HG02870 (cell line): ENCODE measurements around the gene GALNT15.

ENCODE experiments used
- ATAC-seq: cut with Tn5 transposase; IDR thresholded peaks from one replicate; pipeline ENCODE4 v1.9.1; 2021; ENCODE audit warnings: mild to moderate bottlenecking, moderate library complexity; ENCODE audit not compliant: unreplicated experiment

Gene GALNT15, protein sequence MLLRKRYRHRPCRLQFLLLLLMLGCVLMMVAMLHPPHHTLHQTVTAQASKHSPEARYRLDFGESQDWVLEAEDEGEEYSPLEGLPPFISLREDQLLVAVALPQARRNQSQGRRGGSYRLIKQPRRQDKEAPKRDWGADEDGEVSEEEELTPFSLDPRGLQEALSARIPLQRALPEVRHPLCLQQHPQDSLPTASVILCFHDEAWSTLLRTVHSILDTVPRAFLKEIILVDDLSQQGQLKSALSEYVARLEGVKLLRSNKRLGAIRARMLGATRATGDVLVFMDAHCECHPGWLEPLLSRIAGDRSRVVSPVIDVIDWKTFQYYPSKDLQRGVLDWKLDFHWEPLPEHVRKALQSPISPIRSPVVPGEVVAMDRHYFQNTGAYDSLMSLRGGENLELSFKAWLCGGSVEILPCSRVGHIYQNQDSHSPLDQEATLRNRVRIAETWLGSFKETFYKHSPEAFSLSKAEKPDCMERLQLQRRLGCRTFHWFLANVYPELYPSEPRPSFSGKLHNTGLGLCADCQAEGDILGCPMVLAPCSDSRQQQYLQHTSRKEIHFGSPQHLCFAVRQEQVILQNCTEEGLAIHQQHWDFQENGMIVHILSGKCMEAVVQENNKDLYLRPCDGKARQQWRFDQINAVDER

DNA sequence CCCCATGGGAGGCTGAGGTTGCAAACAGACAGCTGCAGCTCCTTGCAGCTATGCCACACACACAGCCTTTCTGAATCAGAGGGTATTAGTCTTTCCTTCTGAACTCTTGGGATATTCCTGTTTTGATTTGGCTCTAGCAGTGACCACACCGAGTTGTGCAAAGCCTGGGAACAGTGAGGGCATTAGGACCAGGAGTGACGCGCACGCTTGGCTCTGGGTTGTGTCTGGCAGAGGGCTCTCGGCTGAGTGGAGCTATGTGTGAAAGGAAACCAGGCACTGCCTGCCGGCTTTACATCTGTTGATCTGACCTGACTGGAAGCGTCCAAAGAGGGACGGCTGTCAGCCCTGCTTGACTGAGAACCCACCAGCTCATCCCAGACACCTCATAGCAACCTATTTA is at the start of gene GALNT15:
Gene GALNT15, plus strand, starts transcription at position 292 of the 400 bp plus-strand sequence. CDS start 472 bp downstream, outside the sequence.
- no peak for ATAC-seq

DNA sequence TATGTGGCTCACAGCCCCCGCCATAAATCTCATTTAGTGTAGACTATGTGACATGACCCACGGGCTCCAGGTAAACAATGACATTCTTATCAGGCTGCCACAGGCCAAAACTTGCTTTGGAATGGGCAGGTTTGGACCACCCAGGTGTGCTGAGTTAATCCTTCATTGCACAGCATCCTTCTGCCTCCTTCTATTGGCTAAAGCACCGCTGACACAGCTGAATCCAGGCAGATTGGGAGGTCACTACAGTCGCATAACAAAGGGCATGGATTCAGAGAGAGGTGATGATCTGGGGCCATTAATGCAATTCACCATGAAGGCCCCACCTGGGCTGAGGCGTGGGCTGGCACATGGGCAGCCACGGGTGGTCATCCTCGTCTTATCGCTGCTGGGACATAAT is 47.8 kb upstream of the GALNT15 start:
- no peak for ATAC-seq

DNA sequence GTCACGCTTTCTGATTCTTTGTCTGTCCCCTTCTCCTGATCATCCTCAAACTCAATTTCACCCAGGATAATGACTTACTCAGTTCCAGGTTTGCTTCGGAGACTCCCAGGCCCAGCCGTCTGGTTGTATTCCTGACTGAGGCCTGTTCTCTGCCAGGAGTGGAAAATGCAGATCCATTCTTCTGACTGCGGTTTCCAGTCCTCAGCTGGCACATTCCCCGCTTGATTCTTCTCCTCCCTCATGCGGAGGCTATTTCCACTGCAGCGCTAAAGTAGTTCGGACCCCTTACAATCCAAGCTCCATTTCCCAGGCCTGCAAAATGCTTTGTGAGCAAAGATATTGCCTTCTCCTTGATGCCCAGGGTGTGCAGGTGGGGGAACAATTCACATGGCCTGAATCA is 47.2 kb upstream of the GALNT15 start:
- ATAC-seq, result no peak

DNA sequence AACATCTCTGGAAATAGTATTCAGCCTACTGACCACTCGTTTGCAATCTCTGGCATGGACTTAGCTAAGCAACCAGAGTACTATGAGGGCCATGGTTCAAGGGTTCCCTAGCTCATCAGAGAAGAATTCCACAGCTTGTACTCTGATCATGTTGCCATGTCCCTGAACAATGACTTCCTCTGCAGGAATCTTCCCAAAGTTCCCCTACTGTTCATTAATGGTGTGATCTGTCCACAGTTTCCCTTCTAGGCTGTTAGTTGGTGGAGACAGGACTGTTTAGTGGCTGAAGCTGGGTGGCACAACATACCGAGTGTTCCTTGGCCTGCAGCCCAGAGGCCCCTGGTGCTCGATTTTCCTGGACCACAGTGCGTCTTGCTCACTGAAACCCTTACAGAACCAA is 44.4 kb upstream of the GALNT15 start:
- no peak for ATAC-seq

DNA sequence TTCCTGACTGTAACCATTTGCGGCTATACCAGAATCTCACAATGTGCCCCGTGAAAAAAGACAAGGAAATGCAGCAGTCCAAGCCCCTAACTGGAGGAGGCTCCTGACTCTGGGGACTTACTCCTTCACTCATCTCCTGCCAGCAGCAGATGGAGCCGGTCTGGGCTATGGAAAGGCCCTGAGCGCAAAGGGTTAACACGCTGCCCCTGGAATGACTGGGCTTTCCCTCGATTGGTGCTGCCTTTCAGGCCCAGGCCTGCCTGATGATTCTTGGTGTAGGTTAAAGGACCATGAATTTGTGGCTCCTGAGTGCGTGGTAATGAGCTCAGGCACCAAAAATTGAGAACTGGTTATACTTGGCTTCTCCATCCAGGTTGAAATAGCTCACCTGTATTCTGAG is 42.3 kb upstream of the GALNT15 start:
- no peak for ATAC-seq

DNA sequence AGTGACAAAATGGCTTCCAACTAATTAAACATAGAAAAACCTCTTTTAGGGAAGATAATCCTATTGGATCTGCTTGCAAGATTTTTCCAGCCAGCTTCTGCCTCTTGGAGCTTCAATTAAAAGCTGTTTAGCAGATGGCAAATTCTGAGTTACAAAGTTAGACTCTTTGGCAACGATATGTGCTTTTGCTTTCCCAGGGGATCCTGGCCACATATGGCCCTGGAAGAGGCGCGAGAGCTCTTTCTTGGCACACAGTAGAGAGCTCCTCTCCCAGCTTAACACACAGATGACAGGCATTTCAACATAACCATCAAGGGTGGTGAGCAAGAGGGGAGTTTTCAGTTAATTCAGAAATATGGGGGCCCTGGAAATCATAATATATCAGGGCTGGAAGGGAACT is 41.6 kb upstream of the GALNT15 start:
- ATAC-seq, result no peak

DNA sequence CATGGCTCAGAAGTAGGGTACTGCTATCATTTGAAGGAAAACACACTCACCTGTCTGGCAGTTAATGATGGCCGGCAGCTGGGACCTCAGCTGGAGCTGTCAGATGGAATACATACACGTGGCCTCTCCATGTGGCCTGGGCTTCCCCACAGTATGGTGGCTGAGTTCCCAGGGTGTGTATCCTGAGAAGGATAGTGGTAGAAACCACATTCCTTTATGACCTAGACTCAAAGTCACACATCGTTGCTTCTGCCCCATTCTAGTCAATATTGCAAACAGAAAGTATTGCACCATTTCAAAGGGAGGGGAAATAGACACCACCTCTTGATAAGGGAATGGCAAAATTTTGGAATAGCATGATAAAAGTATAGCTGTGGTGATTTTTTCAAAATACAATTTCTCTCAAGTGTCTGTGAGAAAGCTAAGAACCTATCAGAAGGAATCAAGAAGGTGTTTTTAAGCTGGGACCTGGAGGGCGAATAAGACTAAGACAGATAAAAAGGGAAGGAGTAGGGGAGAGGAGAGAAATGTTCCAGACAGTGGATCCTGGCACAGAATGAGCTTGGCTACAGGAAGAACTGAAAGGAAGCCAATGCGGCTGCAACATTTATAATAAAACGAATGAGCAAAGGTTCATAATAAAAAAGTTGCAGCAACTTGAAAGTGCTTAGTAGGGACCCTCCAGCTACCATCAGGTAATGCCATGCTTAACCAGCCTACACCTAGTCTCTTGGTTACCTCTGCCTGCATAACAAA is 40.1 kb upstream of the GALNT15 start:
- ATAC-seq, result no peak

DNA sequence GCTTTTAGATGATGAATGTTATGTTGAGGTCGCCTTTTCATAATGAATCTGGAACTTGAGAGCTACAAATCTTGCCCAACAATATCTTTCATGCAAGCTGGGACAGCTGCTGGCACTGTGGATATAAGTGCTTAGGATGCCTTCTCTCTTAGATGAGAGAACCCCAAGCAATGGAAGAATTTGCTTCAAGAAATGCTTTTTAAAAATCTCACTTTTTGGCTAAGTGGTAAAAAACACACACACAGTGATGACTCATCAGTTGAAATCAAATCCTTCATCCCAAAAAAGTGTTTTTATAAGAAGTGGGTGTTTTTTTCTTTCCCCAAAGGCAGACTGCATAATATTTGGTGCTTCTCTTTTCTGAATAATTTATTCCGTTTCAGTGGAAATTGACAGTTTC is 38.4 kb upstream of the GALNT15 start:
- no peak for ATAC-seq

DNA sequence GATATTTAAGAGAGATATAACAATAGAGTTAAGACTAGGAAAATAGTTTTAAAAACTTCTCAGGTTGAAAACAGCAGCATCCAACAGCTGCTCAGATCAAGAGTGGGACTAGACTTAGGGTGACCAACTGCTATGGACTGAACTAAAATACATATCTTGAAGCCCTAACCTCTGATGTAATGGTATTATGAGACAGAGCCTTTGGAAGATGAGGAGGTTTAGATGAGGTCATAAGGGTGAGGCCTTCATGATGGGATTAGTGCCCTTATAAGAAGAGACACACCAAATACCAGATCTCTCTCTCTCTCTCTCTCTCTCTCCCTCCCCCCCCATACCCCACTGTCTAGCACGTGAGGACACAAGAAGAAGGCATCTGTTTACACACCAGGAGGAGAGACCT is 37.4 kb upstream of the GALNT15 start:
- ATAC-seq, result no peak

DNA sequence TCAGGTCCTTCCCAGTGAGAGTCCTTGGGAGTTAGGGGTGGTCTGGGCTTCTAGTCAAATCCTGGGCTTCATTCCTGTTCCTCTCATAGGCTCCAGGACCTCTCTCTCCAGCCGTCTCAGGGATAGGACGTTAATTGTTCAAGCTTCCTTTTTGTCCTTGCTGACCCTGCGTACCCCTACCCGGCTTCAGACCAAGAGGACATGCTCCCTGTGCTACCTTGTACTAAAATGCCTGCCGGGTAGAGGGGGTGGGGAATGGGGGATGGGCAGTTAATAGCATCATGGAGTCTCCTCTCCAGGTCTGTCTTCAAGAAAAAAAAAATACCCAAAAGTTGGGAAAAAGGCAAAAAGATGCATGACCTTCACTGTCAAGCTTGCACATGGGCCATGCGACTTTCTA is 36.5 kb upstream of the GALNT15 start:
- no peak for ATAC-seq

DNA sequence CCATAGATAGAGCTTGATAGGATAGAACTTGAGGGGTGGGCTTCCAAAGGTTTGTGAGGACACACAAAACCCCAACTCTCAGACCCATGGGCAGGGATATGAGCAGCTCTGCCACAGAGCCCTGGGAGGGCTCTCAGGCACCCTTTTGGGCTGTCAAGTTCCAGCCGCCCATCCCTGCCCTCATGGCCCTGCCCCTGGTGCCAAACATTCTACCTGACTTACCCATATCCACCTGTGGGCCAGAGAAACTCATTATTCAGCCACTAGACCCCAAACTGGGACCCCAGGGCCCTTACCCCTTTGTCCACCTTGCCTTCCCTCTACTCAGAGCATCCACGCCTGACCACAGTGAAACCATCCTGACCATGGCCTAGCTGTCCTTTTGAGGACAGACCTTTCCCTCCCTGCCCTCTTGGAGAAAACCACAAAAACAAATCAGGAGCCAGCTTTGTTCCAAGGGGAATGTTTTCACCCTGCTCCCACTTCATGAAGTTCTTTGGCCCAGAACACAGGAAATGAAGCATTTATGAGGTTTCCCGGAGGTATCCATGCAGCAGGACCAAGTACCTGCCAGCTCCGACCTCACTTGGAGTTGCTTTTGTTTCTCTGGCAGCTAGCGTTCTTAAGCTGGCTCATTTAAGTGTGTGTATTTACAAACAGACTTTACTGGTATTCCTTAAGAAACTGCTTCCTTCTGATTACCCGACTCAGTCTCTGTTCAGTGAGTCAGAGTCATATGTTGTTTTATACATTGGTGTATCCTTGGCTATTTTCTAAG is 34.2 kb upstream of the GALNT15 start:
- ATAC-seq, result no peak

DNA sequence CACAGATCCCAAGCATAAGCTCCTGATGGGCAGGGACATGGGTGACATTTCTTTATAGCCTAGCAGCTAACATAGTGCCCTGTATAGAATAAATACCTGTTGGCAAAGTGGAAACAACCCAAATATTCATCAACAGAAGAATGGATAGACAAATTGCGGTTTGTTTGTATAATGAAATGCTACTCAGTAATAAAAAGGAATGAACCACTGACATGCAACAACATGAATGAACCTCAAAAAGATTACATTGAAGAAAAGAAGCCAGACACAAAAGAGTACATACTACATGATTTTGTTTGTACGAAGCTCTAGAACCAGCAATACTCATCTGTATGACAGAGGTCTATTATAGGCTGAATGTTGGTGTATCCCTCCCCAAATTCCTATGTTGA is 33.6 kb upstream of the GALNT15 start:
- ATAC-seq, result no peak

DNA sequence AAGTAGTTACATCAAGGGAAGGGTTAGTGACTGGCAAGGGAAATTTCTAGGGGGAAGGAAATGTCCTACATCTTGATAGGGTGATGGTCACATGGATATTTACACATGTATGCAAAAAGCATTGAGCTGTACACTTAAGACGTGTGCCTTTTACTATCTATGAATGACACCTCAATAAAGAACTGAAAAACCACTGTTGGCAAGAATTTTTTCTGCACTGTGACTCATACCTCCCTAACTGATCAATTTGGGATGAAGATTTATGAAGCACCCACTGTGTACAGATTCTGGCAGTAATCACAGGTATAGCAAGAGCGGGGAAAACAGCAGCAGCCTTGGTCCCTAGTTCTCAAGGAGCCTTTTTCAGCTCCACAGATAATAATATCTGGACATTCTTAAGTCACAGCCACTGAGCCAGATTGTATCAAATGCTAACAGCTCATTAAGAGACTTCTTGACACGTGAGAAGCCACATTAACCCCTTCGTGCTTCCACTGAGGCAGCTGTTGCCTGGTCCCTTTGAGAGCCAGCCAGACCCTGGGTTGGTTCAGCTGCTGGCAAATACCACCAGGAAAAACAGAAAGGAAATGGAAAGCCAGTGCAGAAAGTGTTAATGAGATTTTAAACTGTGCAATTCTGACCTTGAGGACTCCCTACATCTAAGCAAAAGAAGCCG is 32.0 kb upstream of the GALNT15 start:
- no peak for ATAC-seq

DNA sequence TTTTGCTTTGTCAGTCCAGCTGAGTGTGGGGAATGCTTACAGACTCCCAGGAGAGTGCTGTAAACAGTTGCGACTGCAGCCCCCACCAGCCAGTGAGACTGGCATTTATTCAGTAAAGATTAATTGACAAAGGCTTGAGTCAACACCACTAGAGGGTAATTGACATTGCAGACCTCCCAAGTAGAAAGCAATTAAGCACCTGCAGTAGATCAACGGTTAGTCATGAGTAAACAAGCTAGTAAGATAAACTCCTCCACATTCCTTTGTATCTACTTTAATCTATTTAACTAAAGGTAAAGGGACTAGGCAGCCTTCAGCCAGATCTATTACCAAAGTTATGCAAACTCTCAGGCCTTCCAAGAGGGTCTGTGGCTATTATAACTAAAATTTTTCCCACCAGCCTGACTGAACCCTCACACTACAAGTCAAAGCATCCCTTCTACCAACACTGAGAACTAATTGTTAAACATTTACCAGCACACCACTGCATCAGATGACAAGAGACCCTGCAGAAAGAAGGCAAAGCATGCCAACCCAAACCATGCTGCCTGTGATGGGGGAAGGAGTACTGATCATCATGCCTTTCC is 30.5 kb upstream of the GALNT15 start:
- ATAC-seq, result no peak

DNA sequence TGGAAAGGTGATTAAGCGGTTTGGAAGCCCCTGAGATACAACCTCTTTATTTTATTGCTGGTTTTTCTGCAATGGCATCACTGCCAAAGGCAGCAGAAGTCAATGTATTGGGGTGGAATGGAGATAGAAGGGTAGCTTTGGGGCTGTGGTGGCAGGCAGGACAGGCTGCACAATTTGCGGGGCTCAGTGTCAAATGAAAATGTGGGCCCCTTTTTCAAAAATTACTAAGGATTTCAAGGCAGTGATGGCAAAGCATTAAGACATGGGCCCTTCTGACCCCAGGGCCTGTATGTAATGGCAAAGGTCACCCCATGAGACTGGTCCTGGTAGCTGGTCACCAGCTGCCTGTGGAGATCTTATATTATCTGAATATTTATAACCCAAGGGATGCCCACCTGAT is 29.3 kb upstream of the GALNT15 start:
- no peak for ATAC-seq

DNA sequence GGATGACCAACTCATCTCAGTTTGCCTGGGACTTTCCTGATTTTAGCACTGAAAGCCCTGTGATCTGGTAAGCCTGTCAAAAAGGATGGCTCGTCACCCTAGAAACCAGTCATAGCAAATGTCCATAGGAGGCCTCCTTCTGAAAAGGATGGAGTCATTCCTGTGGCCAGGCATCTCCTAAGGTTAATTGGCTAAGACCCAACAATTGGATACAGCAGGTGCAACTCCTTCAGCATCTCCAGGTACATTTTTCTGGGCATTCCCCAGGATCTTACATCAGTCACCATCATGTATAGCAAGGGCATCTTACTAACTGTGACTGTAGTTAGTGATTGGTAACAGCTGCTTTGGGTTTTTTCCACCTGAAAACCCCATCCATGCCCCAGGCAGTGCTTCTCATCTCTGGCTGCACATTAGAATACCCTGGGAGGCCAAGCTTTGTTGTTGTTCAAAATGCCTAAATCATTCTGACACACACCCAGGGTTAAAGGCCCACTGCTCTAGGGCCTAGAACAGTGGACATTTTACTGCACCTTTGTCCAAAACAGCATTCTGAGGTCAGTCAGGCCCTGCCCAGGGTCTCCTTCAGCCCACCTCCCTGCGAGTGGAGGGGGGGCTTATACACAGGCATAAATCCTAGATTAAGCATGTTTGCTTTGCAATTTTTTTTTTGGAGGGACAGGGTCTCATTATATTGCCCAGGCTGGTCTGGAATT is 28.3 kb upstream of the GALNT15 start:
- peak; percentile 68 for ATAC-seq

DNA sequence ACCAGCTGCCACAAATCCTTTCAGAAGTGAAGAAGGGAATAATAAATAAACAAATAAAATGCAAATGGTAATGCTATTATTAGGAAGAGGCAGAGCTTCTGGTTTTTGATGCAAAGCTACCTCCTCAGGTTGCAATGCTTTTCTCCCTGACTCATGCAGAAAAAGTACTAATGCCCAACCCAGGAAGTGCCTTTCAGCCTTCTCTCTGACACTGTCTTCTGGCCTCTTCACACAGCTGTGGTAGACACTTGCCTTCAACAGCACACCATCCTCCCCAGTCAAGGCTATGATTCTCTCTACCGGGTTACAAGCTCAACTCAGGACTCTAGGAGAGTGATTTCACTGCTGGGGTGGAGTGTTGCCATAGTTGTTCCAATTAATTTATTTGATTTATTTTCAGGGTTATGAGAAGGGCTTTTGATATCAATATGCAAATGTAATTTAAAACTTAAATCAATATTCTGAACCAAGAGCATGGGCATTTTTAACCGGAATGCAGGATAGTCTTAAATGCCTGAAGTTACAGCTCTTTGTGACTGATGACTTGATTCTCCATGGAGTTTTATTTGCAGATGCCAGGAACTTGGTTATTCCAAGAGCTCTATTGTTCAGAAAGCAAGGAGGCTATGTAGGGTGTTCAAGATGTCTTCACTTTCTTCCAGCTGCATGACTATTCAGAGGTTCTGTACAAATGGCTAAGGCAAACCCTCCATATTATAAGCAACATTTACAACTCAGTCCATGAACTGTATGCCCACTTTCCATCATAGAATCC is 27.1 kb upstream of the GALNT15 start:
- ATAC-seq, result no peak

DNA sequence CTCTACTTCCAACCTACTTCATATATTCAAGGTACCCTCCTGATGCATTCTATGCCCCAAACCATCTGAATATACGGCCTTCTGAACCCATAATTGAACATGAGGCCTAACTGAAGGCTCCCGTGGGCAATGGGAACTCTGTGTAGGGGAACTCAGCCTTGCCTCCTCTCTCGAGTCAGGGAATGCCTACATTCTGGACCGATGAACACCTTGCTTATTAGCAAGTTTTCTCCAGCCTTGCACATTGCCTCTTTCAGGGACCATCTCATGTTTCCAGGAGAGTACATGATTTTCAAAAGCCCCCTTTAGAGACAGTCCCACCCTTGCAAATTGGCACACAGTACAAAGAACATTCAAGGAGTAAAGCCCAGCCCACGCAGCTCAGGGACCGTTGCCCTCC is 26.3 kb upstream of the GALNT15 start:
- ATAC-seq, result no peak

DNA sequence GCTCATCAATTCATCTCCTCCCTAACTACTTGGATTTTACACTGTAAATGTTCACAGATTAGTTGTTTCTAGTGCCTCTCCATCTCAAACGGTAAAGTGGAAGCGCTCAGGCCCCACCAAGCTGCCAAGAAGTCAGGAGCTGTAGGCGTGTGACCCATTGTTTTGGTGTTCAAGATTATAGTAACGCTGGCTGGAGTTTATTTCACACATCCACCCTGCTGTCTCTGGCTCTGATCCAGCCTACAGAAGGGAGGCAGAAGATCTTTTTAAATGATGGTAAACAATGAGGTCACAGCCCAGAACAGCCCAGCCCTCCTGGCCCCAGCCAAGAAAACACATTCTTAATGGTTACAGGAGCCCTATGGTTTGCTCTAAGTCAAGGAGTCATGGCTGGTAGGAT is 25.7 kb upstream of the GALNT15 start:
- ATAC-seq, result no peak
